Right renal cortex interstitium (tissue), 3 donors: Measurements from ENCODE around the gene UMOD. TPM values are rescaled to one million over a fixed set of nuclear protein-coding genes. Genes with fewer than 3 reads are reported as not detected.

Source experiments
- DNase-seq, 3 donors: peaks; one replicate each; pipeline ENCODE4 v3.0.0-alpha.2; 2013; ENCODE audit warnings: low read depth in 3 of 3, low spot score in 2 of 3
- polyA plus RNA-seq, 3 donors: library from polyadenylated mRNA; unstranded; fragments of 120-200 nt; gene quantifications; one replicate each; pipeline ENCODE4 v1.2.1, GENCODE V29; 2013; ENCODE audit not compliant: insufficient read length in 3 of 3

The UMOD gene
- polyA plus RNA-seq, 3 donors, result 86.2 to 321 (median 256) TPM

- DNase-seq, result no peak
Observed at GRCh38 chr16:20307240-20307671, 45.3 kb downstream of the UMOD start.

GRCh38 chr16:20306401-20306800, 46.1 kb downstream of the UMOD start:
- no peak for DNase-seq

- no peak for DNase-seq
Observed at GRCh38 chr16:20303012-20303411, 49.5 kb downstream of the UMOD start.

- DNase-seq, result no peak
Observed at GRCh38 chr16:20302389-20302788, 50.1 kb downstream of the UMOD start.

GRCh38 chr16:20301840-20302239, 50.7 kb downstream of the UMOD start:
- DNase-seq, result no peak

GRCh38 chr16:20300312-20301097, 52.0 kb downstream of the UMOD start:
- peak in 2 of 3 donors; percentile 13 to 36 for DNase-seq

- DNase-seq, result no peak
Observed at GRCh38 chr16:20298452-20298851, 54.1 kb downstream of the UMOD start.

GRCh38 chr16:20291208-20292206, 61.0 kb downstream of the UMOD start:
- DNase-seq, result no peak

- DNase-seq, result no peak
Observed at GRCh38 chr16:20289571-20289970, 62.9 kb downstream of the UMOD start.

GRCh38 chr16:20285993-20286499, 66.5 kb downstream of the UMOD start:
- DNase-seq, result no peak

Other genes starting within 250 kb of the UMOD start
- gene GP2, start 25.2 kb downstream of the UMOD start, polyA plus RNA-seq, result 1 to 10 TPM; 1.8 to 3.2 (median 2.0) TPM
- gene PDILT, start 52.0 kb upstream of the UMOD start, polyA plus RNA-seq, result under 1 TPM in 1 of 3 donors, not detected in 2; 0.16 TPM
- 1 to 10 TPM; 4.9 to 8.6 (median 5.0) TPM for gene ACSM5, start 56.8 kb upstream of the UMOD start, polyA plus RNA-seq
- gene ACSM2A, start 98.8 kb upstream of the UMOD start, polyA plus RNA-seq, result 10 to 100 TPM; 59.3 to 84.9 (median 73.7) TPM
- 10 to 100 TPM; 58.6 to 76.2 (median 58.9) TPM for gene ACSM2B, start 223.7 kb upstream of the UMOD start, polyA plus RNA-seq